HG02938 (cell line): ENCODE data around the gene KDM4E.
"Not testable (repeated sequence)": the region's sequence is repeated elsewhere in the genome, so short reads cannot be mapped to it uniquely, and the experiment has no call there.

Experiments
- ATAC-seq: cut with Tn5 transposase; IDR thresholded peaks from one replicate; pipeline ENCODE4 v1.9.1; 2021; ENCODE audit warnings: mild to moderate bottlenecking, moderate library complexity; ENCODE audit not compliant: unreplicated experiment

KDM4E gene

DNA sequence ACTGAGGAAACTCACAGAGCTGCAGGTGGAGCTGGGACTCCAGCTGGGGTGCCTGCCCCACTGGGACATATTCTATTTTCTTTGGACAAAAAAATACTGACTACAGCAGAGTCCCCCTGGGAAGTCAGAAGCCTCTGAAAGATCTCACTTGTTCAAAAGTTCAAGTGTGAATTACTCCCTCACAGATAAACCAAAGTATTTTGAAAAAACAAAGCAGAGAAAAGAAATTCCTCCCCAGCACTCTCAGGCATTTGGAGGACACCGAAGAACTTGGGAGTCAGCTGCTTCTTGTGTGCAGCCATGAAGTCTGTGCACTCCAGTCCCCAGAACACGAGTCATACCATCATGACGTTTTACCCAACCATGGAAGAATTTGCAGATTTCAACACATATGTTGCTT, 24.1 kb downstream of the KDM4E start, which contains the start of gene KDM4F:
Gene KDM4F (plus strand): TSS at position 301 of the 400 bp plus-strand sequence.
- ATAC-seq = not testable (repeated sequence)

- no peak for ATAC-seq
Measured at GRCh38 chr11:95050595-95051202, 25.6 kb downstream of the KDM4E start.

DNA sequence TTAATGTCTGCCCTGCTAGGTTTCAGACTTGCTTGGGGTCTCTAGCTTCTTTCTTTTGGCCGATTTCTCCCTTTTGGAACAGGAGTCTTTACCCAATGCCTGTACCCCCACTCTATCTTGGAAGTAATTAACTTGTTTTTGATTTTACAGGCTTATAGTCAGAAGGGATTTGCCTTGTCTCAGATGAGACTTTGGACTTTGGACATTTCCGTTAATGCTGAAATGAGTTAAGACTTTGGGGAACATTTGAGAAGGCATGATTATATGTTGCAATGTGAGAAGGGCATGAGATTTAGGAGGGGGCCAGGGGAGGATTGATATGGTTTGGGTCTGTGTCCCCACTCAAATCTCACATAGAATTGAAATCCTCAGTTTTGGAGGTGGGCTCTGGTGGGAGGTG, 29.3 kb downstream of the KDM4E start:
- no peak for ATAC-seq

DNA sequence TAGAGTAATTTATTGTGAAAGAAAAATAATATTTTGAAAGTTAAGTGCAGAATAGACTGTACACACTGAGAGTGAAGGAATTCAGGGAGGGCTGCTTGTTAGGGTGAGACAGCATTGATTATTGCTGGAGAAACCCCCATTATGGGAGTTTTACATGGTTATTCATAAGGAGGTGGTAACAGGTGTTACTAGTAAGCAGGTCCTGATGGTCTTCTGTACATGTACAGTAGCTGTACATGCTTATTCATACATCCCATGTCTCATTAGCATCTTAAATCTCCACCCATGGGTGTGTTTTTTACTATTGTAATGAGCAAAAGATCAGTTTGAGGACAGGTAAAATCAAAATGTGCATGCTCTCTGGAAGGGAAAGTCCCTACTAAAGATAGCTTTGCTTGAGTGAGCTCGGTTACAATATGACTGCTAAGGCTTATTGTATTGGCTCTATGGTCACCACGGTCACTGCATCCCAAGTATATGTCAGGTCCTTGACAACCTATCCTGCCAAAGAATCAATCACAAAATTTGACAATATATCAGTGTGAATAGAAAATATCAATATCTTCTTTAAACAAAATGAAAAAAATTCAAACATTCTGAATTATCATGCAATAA, 30.3 kb downstream of the KDM4E start:
- peak; percentile 97 for ATAC-seq

- ATAC-seq = no peak
Measured at GRCh38 chr11:95057959-95058358, 32.9 kb downstream of the KDM4E start.

DNA sequence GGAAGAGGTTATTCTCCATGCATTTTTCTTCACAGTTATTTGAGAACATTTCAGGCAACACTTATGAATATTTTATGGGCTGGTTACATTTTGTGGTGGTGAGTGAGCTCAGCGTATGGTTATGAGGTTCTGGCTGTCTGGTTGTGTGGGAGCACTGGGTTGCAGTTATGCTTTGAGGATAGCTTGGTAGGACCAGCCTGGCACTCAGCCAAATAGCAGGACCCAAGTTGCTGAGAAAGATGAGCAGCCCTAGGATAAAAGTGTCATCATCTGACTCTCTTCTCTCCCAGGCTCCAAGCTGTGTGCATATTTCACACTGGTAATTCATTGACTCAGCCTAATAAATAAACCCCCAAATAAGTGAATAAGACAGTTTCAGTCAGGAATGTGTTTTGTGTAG, 33.6 kb downstream of the KDM4E start:
- ATAC-seq = no peak

DNA sequence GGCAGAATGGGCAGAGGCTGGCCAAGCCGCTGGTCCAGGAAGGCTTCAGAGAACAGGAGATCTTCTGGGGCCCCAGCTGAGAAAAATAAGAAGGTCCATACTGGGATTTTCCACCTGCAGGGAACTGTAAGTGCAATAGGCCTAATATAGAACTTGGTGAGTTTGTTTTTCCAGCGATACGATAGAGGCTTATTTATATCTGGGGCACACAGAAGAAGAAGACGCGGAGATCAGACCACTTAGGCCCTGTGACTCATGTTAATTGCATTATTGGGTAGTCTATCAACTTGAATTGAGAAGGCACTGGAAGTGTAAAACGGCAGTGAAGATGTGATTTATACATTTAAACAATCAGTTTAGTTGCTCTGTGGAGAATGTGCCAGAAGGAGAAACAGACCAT, 34.0 kb downstream of the KDM4E start:
- no peak for ATAC-seq

DNA sequence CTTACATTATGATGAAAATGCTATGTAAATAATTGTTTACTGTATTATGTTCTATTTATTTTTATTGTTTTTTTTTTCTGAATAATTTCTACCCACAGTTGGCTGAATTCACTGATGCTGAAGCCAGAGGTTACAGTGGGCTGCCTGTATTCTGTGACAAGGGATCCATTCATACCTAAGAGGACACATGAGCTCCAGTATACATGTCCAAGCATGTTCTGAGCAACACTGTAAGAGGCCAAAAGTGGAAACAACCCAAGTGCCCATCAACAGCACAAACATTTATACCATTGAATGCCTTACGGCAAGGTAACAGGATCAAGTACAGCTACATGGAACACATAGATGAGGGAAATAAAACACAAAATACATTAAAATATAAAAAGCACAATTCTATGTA, 40.3 kb downstream of the KDM4E start:
- ATAC-seq = no peak

- ATAC-seq = peak; percentile 39
Measured at GRCh38 chr11:95066716-95067038, 41.6 kb downstream of the KDM4E start, which contains the start of gene SRSF8. TSS of gene SRSF8 (plus strand) at chr11:95066919. CDS start at chr11:95067227, 308 bp downstream.

DNA sequence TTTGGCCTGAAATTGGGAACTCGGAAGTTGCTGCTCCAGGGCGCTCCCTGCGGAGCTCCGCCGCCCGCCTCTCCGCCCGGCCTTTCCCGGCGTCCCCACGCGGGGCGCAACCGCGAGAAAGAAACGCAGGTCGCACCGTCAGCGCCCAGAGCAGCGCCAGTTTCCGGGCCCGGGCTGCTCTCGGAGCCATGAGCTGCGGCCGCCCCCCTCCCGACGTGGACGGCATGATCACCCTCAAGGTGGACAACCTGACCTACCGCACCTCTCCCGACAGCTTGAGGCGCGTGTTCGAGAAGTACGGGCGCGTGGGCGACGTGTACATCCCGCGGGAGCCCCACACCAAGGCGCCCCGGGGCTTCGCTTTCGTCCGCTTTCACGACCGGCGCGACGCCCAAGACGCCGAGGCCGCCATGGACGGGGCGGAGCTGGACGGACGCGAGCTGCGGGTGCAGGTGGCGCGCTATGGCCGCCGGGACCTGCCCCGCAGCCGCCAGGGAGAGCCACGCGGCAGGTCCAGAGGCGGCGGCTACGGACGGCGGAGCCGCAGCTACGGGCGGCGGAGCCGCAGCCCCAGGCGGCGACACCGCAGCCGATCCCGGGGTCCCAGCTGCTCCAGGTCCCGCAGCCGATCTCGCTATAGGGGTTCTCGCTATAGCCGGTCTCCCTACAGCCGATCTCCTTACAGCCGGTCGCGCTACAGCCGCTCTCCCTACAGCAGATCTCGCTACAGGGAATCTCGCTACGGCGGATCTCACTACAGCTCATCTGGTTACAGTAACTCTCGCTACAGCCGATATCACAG, 42.2 kb downstream of the KDM4E start:
- ATAC-seq = peak; percentile 56

DNA sequence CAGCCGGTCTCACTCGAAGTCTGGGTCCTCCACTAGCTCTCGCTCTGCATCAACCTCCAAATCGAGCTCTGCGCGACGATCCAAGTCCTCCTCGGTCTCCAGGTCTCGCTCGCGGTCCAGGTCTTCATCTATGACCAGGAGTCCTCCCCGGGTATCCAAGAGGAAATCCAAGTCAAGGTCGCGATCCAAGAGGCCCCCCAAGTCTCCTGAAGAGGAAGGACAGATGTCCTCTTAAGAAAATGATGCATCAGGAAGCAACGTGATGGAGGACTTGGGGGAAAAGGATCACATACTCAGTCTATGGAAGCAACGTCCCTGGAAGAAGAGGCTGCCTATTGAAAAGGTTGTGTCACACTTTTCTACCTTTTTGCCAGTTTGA, 42.8 kb downstream of the KDM4E start:
- ATAC-seq = no peak

- ATAC-seq = peak; percentile 66
Measured at GRCh38 chr11:95068549-95068948, 43.5 kb downstream of the KDM4E start.

DNA sequence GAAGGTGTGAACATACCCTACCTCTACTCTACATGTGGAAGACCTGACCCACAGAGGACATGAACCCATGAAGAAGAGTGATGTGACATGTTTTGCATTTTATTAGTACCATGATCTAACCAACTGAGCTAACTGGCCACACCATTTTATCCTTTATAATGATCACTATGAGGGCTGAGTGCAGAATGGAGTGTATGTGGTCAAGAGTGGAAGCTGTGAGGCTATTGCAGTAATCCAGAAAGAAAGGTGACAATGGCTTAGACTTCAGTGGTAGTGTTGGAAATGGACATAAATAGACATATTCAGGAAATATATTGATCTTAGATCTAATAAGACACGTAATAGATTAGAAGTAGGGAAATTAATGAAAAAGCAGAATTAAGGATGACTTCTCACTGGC, 45.4 kb downstream of the KDM4E start:
- ATAC-seq = no peak

- no peak for ATAC-seq
Measured at GRCh38 chr11:95072948-95073347, 47.9 kb downstream of the KDM4E start.

GRCh38 chr11:95074792-95075563, 49.9 kb downstream of the KDM4E start:
- no peak for ATAC-seq

DNA sequence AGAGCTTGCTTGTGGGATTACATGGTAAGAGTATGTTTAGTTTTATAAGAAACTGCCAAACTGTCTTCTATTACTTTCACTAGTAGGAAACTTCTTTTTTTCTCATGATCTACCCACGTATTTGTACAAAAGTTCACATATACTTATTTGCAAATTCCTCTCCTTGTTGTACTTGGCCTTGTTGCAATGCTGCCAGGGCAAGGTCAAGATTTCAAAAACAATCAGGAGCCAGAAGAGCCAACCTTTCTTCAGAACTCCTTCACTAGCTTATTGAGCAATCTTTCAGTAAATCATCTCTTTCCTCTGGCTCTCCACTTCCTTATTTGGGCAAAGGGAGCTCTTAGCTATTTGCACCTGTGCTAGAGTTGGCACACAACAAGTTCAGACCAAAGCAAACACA, 51.4 kb downstream of the KDM4E start:
- no peak for ATAC-seq

DNA sequence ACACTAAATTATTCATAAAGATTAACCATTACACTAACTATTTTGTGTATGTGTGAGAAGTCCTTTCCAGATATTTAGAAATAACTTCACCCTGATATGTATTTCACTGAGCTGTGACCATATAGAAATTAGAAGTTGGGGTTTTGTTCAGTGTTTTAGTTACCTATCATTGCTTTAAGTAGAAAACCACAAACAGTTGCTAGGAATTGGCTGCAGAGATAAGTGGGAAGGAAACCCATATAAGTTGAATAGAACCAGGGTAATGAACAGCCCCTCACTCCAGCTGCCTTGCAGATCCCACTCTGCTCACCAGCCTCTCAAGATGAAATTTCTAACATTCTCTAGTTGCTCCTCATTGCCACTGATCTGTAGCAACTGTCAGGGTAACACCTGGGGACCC, 51.9 kb downstream of the KDM4E start:
- ATAC-seq = no peak
